ENCODE results near the gene WDR59. TPM values are rescaled to one million over a fixed set of nuclear protein-coding genes. Genes with fewer than 3 reads are reported as not detected.

WDR59 gene
- total RNA-seq, 2 experiments from 2014 or later: 26.3 to 80.3 TPM

DNA sequence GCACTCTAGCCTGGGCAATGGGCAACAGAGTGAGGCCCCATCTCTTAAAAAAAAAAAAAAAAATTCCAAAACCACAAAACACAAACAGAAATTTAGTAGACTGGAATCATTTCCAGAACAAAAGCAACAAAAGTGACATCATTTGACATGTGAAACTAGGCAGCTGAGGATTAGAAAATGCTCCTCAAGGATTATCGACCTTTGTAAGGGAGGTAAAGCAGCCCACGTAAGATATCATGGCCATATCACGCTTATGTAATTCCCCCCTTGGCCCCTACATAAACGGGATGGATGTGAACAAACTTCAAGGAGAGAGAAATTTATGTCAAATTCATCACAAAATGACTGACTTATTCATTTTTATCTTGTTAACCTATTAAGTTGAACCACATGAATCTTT, 83.3 kb downstream of the WDR59 start:
- CTCF ChIA-PET (ENCODE audit: unreplicated experiment): no interaction called here
- Histone ChIP-seq H3K4me1 (ENCODE audit: insufficient read depth, low read length, poor library complexity, severe bottlenecking) (no peaks in the 10 kb centered on the region), H4K20me1 (ENCODE audit: insufficient read depth, low read length) (no peaks in the 10 kb centered on the region), H3K4me2 (ENCODE audit: low read length) (no peak overlapping the region), H3K79me2 (ENCODE audit: insufficient read depth, low read depth, low read length) (no peaks in the 10 kb centered on the region), H3K36me3 (ENCODE audit: insufficient read depth, low read length) (peaks cover 22% of the 10 kb centered on the region), H3K9me3 (ENCODE audit: low read length) (no peaks in the 10 kb centered on the region), H3K9me2 (ENCODE audit: insufficient read depth, low read length) (no peaks in the 10 kb centered on the region), H3K4me3 (ENCODE audit: low read depth, low read length, poor library complexity, severe bottlenecking) (no peak overlapping the region), H3K27ac (ENCODE audit: low read depth, low read length, poor library complexity, severe bottlenecking) (no peak overlapping the region), H2AFZ (ENCODE audit: low read length) (no peak overlapping the region)
- POLR2A ChIA-PET: no interaction called here
- no peak for DNase-seq (ENCODE audit: low spot score)
- TF ChIP-seq, protein P1, sequence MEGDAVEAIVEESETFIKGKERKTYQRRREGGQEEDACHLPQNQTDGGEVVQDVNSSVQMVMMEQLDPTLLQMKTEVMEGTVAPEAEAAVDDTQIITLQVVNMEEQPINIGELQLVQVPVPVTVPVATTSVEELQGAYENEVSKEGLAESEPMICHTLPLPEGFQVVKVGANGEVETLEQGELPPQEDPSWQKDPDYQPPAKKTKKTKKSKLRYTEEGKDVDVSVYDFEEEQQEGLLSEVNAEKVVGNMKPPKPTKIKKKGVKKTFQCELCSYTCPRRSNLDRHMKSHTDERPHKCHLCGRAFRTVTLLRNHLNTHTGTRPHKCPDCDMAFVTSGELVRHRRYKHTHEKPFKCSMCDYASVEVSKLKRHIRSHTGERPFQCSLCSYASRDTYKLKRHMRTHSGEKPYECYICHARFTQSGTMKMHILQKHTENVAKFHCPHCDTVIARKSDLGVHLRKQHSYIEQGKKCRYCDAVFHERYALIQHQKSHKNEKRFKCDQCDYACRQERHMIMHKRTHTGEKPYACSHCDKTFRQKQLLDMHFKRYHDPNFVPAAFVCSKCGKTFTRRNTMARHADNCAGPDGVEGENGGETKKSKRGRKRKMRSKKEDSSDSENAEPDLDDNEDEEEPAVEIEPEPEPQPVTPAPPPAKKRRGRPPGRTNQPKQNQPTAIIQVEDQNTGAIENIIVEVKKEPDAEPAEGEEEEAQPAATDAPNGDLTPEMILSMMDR (conservative IDR thresholded peaks at IDR 0.05; ENCODE audit: low read length): no peak
- no peak for TF ChIP-seq EZH2phosphoT487 (IDR thresholded peaks at IDR 0.05; ENCODE audit: borderline replicate concordance, low read depth, low read length)
- no TSS peak for BruUV-seq (replicated peaks)
- intact Hi-C loops (cut with micrococcal nuclease; ENCODE audit: unreplicated experiment): no loop called here

DNA sequence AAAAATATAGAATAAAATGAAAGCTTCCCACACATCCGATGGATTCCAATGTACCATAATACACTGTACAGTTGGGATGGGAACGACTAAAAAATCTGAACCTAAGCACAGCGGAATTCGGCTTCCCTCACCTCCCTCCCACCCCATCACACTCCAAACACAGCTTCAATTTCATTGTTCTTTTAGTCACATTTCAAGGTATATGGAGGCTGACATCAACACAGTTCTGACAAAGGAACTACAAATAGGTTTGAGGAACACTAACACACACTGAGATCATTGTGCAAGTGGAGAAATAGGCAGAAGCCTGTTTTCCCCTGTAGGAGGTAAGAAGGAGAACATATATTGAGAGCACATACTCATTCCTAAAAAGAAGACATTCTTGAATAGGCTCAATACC, 85.1 kb downstream of the WDR59 start:
- TF ChIP-seq, protein P1 (conservative IDR thresholded peaks at IDR 0.05; ENCODE audit: low read length): no peak
- no TSS peak for BruUV-seq (replicated peaks)
- no peak overlapping the region for H3K27ac ChIP-seq (ENCODE audit: low read depth, low read length, poor library complexity, severe bottlenecking)
- H3K4me1 ChIP-seq (ENCODE audit: insufficient read depth, low read length, poor library complexity, severe bottlenecking): no peaks in the 10 kb centered on the region
- no peaks in the 10 kb centered on the region for H4K20me1 ChIP-seq (ENCODE audit: insufficient read depth, low read length)
- H3K79me2 ChIP-seq (ENCODE audit: insufficient read depth, low read depth, low read length): no peaks in the 10 kb centered on the region
- intact Hi-C loops (cut with micrococcal nuclease; ENCODE audit: unreplicated experiment): no loop called here
- H2AFZ ChIP-seq (ENCODE audit: low read length): no peak overlapping the region
- H3K9me3 ChIP-seq (ENCODE audit: low read length): no peaks in the 10 kb centered on the region
- DNase-seq (ENCODE audit: low spot score): no peak
- CTCF ChIA-PET (ENCODE audit: unreplicated experiment): no interaction called here
- H3K4me2 ChIP-seq (ENCODE audit: low read length): no peak overlapping the region
- POLR2A ChIA-PET: interaction anchor here (1.1 kb wide), 2 partner anchors 25 to 233 kb away, joined by 3 to 11 read pairs; partner anchors contain the start of gene RFWD3
- no peak overlapping the region for H3K4me3 ChIP-seq (ENCODE audit: low read depth, low read length, poor library complexity, severe bottlenecking)
- peaks cover 23% of the 10 kb centered on the region for H3K36me3 ChIP-seq (ENCODE audit: insufficient read depth, low read length)
- no peaks in the 10 kb centered on the region for H3K9me2 ChIP-seq (ENCODE audit: insufficient read depth, low read length)

DNA sequence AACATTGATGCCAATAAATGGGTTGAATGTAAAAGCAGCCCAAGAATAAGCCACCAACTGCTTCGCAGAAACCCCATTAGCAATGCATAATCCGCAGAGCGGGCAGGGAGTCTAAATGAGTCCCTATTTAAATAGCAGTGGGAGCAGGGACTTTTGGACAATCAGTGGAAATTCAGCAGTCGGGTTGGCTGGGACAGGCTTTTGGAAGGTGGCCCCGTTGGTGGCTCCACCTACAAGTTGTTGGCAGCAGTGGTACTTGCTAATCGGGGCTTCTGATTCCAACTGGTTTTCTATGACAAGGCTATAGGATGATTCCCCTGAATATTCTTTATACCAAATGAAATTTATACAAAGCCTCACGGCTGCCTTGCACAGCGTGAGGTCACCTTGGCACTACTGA, 86.3 kb downstream of the WDR59 start:
- no peak overlapping the region for H3K4me3 ChIP-seq (ENCODE audit: low read depth, low read length, poor library complexity, severe bottlenecking)
- no peak overlapping the region for H2AFZ ChIP-seq (ENCODE audit: low read length)
- no peaks in the 10 kb centered on the region for H3K9me2 ChIP-seq (ENCODE audit: insufficient read depth, low read length)
- H3K36me3 ChIP-seq (ENCODE audit: insufficient read depth, low read length): peaks cover 29% of the 10 kb centered on the region
- H3K4me1 ChIP-seq (ENCODE audit: insufficient read depth, low read length, poor library complexity, severe bottlenecking): no peaks in the 10 kb centered on the region
- TF ChIP-seq EZH2phosphoT487 (IDR thresholded peaks at IDR 0.05; ENCODE audit: borderline replicate concordance, low read depth, low read length): no peak
- TF ChIP-seq, protein P1 (conservative IDR thresholded peaks at IDR 0.05; ENCODE audit: low read length): no peak
- no peaks in the 10 kb centered on the region for H3K79me2 ChIP-seq (ENCODE audit: insufficient read depth, low read depth, low read length)
- BruUV-seq (replicated peaks): no TSS peak
- ChIA-PET POLR2A (interaction anchor here (0.6 kb wide), 1 partner anchor 12 kb away, joined by 3 read pairs; no protein-coding TSS in a partner anchor), CTCF (ENCODE audit: unreplicated experiment) (no interaction called here)
- no peak overlapping the region for H3K4me2 ChIP-seq (ENCODE audit: low read length)
- H3K9me3 ChIP-seq (ENCODE audit: low read length): no peaks in the 10 kb centered on the region
- intact Hi-C loops (cut with micrococcal nuclease; ENCODE audit: unreplicated experiment): no loop called here
- no peak for DNase-seq (ENCODE audit: low spot score)
- H3K27ac ChIP-seq (ENCODE audit: low read depth, low read length, poor library complexity, severe bottlenecking): no peak overlapping the region
- H4K20me1 ChIP-seq (ENCODE audit: insufficient read depth, low read length): no peaks in the 10 kb centered on the region
